ENCODE measurements around the gene RTN4R. TPM values are rescaled to one million over a fixed set of nuclear protein-coding genes. Genes with fewer than 3 reads are reported as not detected.
A peak's percentile ranks its signal among the peaks of the same experiment; 100 is the strongest.

RTN4R gene
- total and polyA plus RNA-seq, 9 of the 15 experiments (the other 6 are each of a cell fraction or from before 2014, with no cell fraction given): 0.04 to 2.8 (median 1.4) TPM; not detected in 3

DNA sequence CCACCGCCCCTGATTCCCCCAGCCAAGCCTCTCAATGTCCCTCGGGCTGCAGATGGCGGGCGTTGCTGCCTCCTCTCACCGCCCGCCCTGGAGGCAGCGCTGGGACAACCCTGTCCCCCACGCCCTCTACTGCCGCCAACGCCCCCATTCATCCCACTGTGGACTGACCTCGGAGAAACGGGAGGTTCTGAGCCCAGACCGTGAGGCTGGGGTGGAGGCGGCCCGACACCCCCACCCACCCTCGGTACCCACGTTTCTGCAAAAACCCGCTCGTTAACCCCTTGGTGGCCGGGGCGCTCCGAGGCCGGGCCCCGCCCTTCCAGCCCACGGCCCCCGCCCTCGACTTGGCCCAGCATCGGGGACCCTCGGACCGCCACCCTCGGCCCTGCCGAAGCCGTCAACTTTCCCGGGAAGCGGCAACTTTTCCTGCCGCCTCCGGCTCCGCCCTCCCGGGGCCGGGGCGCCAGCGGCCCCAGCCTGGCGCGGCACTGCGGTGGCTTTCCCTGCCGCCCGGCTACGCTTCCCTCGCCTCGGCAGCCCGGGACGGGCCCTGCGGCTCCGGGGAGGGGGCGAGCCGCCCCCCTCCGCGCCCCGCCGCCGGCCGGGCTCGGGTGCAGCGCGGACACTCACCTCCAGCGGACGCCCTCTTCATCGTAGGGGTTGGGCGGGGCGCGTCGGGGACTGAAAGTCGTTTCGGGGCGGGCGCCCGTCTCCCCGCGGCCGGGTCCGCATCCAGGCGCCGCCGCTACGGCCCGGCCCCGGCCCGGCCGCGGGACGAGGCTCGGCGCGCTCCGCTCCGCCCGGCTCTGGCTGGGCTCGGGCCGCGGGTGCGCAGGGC is 458 bp downstream of the RTN4R start (continued):
- TF ChIP-seq, protein P1, sequence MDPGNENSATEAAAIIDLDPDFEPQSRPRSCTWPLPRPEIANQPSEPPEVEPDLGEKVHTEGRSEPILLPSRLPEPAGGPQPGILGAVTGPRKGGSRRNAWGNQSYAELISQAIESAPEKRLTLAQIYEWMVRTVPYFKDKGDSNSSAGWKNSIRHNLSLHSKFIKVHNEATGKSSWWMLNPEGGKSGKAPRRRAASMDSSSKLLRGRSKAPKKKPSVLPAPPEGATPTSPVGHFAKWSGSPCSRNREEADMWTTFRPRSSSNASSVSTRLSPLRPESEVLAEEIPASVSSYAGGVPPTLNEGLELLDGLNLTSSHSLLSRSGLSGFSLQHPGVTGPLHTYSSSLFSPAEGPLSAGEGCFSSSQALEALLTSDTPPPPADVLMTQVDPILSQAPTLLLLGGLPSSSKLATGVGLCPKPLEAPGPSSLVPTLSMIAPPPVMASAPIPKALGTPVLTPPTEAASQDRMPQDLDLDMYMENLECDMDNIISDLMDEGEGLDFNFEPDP (CRISPR knock-in tag; IDR thresholded peaks at IDR 0.05): no peak
- TF ChIP-seq SPI1 (IDR thresholded peaks at IDR 0.05; ENCODE audit: borderline replicate concordance, low read depth, low read length): no peak
- TF ChIP-seq CREBBP (IDR thresholded peaks at IDR 0.05; ENCODE audit: low read depth, low read length): no peak
- TF ChIP-seq SRSF3 (IDR thresholded peaks at IDR 0.05; ENCODE audit: insufficient read depth, low read length): no peak
- no peak for TF ChIP-seq EZH2 (IDR thresholded peaks at IDR 0.05; ENCODE audit: borderline replicate concordance, low read depth, low read length)
- no peak for TF ChIP-seq CEBPB (tag; IDR thresholded peaks at IDR 0.05)
- TF ChIP-seq, protein P2, sequence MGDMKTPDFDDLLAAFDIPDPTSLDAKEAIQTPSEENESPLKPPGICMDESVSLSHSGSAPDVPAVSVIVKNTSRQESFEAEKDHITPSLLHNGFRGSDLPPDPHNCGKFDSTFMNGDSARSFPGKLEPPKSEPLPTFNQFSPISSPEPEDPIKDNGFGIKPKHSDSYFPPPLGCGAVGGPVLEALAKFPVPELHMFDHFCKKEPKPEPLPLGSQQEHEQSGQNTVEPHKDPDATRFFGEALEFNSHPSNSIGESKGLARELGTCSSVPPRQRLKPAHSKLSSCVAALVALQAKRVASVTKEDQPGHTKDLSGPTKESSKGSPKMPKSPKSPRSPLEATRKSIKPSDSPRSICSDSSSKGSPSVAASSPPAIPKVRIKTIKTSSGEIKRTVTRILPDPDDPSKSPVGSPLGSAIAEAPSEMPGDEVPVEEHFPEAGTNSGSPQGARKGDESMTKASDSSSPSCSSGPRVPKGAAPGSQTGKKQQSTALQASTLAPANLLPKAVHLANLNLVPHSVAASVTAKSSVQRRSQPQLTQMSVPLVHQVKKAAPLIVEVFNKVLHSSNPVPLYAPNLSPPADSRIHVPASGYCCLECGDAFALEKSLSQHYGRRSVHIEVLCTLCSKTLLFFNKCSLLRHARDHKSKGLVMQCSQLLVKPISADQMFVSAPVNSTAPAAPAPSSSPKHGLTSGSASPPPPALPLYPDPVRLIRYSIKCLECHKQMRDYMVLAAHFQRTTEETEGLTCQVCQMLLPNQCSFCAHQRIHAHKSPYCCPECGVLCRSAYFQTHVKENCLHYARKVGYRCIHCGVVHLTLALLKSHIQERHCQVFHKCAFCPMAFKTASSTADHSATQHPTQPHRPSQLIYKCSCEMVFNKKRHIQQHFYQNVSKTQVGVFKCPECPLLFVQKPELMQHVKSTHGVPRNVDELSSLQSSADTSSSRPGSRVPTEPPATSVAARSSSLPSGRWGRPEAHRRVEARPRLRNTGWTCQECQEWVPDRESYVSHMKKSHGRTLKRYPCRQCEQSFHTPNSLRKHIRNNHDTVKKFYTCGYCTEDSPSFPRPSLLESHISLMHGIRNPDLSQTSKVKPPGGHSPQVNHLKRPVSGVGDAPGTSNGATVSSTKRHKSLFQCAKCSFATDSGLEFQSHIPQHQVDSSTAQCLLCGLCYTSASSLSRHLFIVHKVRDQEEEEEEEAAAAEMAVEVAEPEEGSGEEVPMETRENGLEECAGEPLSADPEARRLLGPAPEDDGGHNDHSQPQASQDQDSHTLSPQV (IDR thresholded peaks at IDR 0.05): no peak
- TF ChIP-seq, protein P3, sequence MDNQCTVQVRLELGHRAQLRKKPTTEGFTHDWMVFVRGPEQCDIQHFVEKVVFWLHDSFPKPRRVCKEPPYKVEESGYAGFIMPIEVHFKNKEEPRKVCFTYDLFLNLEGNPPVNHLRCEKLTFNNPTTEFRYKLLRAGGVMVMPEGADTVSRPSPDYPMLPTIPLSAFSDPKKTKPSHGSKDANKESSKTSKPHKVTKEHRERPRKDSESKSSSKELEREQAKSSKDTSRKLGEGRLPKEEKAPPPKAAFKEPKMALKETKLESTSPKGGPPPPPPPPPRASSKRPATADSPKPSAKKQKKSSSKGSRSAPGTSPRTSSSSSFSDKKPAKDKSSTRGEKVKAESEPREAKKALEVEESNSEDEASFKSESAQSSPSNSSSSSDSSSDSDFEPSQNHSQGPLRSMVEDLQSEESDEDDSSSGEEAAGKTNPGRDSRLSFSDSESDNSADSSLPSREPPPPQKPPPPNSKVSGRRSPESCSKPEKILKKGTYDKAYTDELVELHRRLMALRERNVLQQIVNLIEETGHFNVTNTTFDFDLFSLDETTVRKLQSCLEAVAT (IDR thresholded peaks at IDR 0.05): no peak
- no peak for TF ChIP-seq ZFP1 (CRISPR knock-in tag; IDR thresholded peaks at IDR 0.05)
- TF ChIP-seq, protein P4, sequence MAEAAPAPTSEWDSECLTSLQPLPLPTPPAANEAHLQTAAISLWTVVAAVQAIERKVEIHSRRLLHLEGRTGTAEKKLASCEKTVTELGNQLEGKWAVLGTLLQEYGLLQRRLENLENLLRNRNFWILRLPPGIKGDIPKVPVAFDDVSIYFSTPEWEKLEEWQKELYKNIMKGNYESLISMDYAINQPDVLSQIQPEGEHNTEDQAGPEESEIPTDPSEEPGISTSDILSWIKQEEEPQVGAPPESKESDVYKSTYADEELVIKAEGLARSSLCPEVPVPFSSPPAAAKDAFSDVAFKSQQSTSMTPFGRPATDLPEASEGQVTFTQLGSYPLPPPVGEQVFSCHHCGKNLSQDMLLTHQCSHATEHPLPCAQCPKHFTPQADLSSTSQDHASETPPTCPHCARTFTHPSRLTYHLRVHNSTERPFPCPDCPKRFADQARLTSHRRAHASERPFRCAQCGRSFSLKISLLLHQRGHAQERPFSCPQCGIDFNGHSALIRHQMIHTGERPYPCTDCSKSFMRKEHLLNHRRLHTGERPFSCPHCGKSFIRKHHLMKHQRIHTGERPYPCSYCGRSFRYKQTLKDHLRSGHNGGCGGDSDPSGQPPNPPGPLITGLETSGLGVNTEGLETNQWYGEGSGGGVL (CRISPR knock-in tag; IDR thresholded peaks at IDR 0.05): no peak
- no peak for TF ChIP-seq TAF7 (tag; IDR thresholded peaks at IDR 0.05)
- TF ChIP-seq SUPT5H (IDR thresholded peaks at IDR 0.05): no peak
- TF ChIP-seq POLR2H (tag; IDR thresholded peaks at IDR 0.05; ENCODE audit: low read depth): no peak
- TF ChIP-seq, protein P5, sequence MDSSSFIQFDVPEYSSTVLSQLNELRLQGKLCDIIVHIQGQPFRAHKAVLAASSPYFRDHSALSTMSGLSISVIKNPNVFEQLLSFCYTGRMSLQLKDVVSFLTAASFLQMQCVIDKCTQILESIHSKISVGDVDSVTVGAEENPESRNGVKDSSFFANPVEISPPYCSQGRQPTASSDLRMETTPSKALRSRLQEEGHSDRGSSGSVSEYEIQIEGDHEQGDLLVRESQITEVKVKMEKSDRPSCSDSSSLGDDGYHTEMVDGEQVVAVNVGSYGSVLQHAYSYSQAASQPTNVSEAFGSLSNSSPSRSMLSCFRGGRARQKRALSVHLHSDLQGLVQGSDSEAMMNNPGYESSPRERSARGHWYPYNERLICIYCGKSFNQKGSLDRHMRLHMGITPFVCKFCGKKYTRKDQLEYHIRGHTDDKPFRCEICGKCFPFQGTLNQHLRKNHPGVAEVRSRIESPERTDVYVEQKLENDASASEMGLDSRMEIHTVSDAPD (CRISPR knock-in tag; IDR thresholded peaks at IDR 0.05): no peak
- TF ChIP-seq JUN (IDR thresholded peaks at IDR 0.05; ENCODE audit: borderline replicate concordance, low read depth, low read length): no peak
- no peak for TF ChIP-seq JUN (CRISPR knock-in tag; IDR thresholded peaks at IDR 0.05; ENCODE audit: borderline replicate concordance)
- TF ChIP-seq TGIF2 (CRISPR knock-in tag; IDR thresholded peaks at IDR 0.05): peak; percentile 84; the same call in 1 of the 2 replicates

Measured in K562 (cell line).